Astrocyte of the hippocampus (primary cell): ENCODE data around the gene ZNF565.
A peak's percentile ranks its signal among the peaks of the same experiment; 100 is the strongest.
"Not testable (repeated sequence)": the region's sequence is repeated elsewhere in the genome, so short reads cannot be mapped to it uniquely, and the experiment has no call there.

Experiments used
- DNase-seq: peaks from one replicate; pipeline ENCODE4 v3.0.0; 2011; ENCODE audit warnings: low read depth, low spot score

The ZNF565 gene

GRCh38 chr19:36212895-36213294 lies 1.6 kb downstream of the ZNF565 start:
- no peak for DNase-seq

GRCh38 chr19:36210497-36210896 lies 4.0 kb downstream of the ZNF565 start:
- no peak for DNase-seq

GRCh38 chr19:36209372-36209771 lies 5.1 kb downstream of the ZNF565 start:
- no peak for DNase-seq

GRCh38 chr19:36207605-36208252 lies 6.7 kb downstream of the ZNF565 start:
- DNase-seq = no peak

- DNase-seq = no peak
Observed at GRCh38 chr19:36203293-36203692, 11.2 kb downstream of the ZNF565 start.

GRCh38 chr19:36201684-36202083 lies 12.8 kb downstream of the ZNF565 start:
- DNase-seq = no peak

GRCh38 chr19:36198119-36198518 lies 16.3 kb downstream of the ZNF565 start:
- DNase-seq = no peak

GRCh38 chr19:36196249-36196648 lies 18.2 kb downstream of the ZNF565 start:
- no peak for DNase-seq

- not testable (repeated sequence) for DNase-seq
Observed at GRCh38 chr19:36186722-36187121, 27.7 kb downstream of the ZNF565 start.

GRCh38 chr19:36183245-36183628 lies 31.2 kb downstream of the ZNF565 start:
- DNase-seq = peak; percentile 80

- peak; percentile 92 for DNase-seq
Observed at GRCh38 chr19:36182612-36183244, 31.7 kb downstream of the ZNF565 start.

GRCh38 chr19:36179077-36179476 lies 35.4 kb downstream of the ZNF565 start:
- not testable (repeated sequence) for DNase-seq

- not testable (repeated sequence) for DNase-seq
Observed at GRCh38 chr19:36173846-36174245, 40.6 kb downstream of the ZNF565 start.

- DNase-seq = no peak
Observed at GRCh38 chr19:36172852-36173251, 41.6 kb downstream of the ZNF565 start.

- DNase-seq = peak; percentile 58
Observed at GRCh38 chr19:36169084-36169760, 45.2 kb downstream of the ZNF565 start.

- DNase-seq = no peak
Observed at GRCh38 chr19:36163813-36164212, 50.7 kb downstream of the ZNF565 start.

- DNase-seq = no peak
Observed at GRCh38 chr19:36160821-36161596, 53.5 kb downstream of the ZNF565 start.

- DNase-seq = no peak
Observed at GRCh38 chr19:36153126-36153525, 61.3 kb downstream of the ZNF565 start.

GRCh38 chr19:36152352-36153091 lies 61.9 kb downstream of the ZNF565 start, which contains the start of gene COX7A1:
Gene COX7A1, minus strand, starts transcription at chr19:36152447. Its CDS starts 40 bp downstream, at chr19:36152407.
- no peak for DNase-seq

GRCh38 chr19:36152019-36152351 lies 62.5 kb downstream of the ZNF565 start:
- no peak for DNase-seq
